Vagina (tissue), 2 donors: Measurements from ENCODE around the gene WT1.

Experiments
- POLR2A ChIP-seq, 2 donors: fragments of 450-650 bp; IDR thresholded peaks; one replicate each; pipeline ENCODE4 v1.6.1; 2017; ENCODE audit warnings: antibody characterized with exemption in 2 of 2, mild to moderate bottlenecking in 2 of 2, moderate library complexity in 2 of 2
- POLR2AphosphoS5 ChIP-seq, 2 donors: sonication (generic); formaldehyde crosslinking; IDR thresholded peaks; one replicate each; pipeline ENCODE4 v1.9.0; 2017; ENCODE audit warnings: antibody characterized with exemption in 2 of 2, mild to moderate bottlenecking in 2 of 2, low read depth in 1 of 2; ENCODE audit not compliant: insufficient read depth in 1 of 2
- TF ChIP-seq, protein P1 (sequence below), 3 experiments: fragments of 450-650 bp in 2 of 3; fragments of 200-600 bp in 1 of 3; sonication (generic) in 1 of 3; IDR thresholded peaks; one replicate each; pipeline ENCODE4 v1.5.1; 2017 to 2019; ENCODE audit warnings: antibody characterized with exemption in 3 of 3, mild to moderate bottlenecking in 2 of 3, moderate library complexity in 2 of 3

DNA sequence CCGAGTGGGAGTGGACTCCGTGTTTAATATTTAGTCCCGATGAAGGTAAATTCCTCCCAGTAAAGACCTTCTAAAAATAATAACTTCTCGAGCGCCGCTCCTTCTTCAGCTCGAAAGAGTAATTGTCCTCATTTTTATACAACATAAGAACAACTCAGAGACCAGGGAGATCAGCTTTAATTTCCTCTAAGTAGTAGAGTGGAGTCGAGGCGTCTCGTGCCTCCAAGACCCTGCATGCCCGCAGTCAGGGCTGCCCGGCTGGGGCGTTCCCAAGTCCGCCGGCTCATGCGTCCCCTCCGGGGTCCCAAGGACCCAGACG is 7.8 kb downstream of the WT1 start:
- TF ChIP-seq, protein P1, sequence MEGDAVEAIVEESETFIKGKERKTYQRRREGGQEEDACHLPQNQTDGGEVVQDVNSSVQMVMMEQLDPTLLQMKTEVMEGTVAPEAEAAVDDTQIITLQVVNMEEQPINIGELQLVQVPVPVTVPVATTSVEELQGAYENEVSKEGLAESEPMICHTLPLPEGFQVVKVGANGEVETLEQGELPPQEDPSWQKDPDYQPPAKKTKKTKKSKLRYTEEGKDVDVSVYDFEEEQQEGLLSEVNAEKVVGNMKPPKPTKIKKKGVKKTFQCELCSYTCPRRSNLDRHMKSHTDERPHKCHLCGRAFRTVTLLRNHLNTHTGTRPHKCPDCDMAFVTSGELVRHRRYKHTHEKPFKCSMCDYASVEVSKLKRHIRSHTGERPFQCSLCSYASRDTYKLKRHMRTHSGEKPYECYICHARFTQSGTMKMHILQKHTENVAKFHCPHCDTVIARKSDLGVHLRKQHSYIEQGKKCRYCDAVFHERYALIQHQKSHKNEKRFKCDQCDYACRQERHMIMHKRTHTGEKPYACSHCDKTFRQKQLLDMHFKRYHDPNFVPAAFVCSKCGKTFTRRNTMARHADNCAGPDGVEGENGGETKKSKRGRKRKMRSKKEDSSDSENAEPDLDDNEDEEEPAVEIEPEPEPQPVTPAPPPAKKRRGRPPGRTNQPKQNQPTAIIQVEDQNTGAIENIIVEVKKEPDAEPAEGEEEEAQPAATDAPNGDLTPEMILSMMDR (IDR thresholded peaks at IDR 0.05), result no peak
- TF ChIP-seq POLR2AphosphoS5 (IDR thresholded peaks at IDR 0.05; ENCODE audit: insufficient read depth in 1 of 2, low read depth in 1 of 2) (no peak), POLR2A (IDR thresholded peaks at IDR 0.05) (no peak)
